Astrocyte (in vitro differentiated cells and primary cell): ENCODE measurements around the gene LMX1B. TPM values are rescaled to one million over a fixed set of nuclear protein-coding genes. Genes with fewer than 3 reads are reported as not detected.

Source experiments
- DNase-seq: peaks from one replicate; pipeline ENCODE4 v3.0.0-alpha.2; 2010; ENCODE audit warnings: low read depth
- FAIRE-seq: peaks from 2 replicates; lab custom pipeline; 2011; peaks lifted over from hg19 to GRCh38; lab: Jason Lieb, UNC
- H2AFZ ChIP-seq: 2 replicates; pipeline ENCODE4 v1.6.0; 2012; ENCODE audit warnings: low read depth, low read length, inconsistent platforms
- H3K27ac ChIP-seq: 2 replicates; pipeline ENCODE4 v1.5.1; 2011; ENCODE audit warnings: low read depth, low read length, inconsistent platforms
- H3K27me3 ChIP-seq: 2 replicates; pipeline ENCODE4 v1.6.0; 2011; ENCODE audit warnings: low read length, inconsistent platforms; ENCODE audit not compliant: insufficient read depth
- H3K36me3 ChIP-seq: 2 replicates; pipeline ENCODE4 v1.5.1; 2011; ENCODE audit warnings: low read length, inconsistent platforms; ENCODE audit not compliant: insufficient read depth
- H3K4me1 ChIP-seq: 2 replicates; pipeline ENCODE4 v1.5.1; 2011; ENCODE audit warnings: low read length, inconsistent platforms; ENCODE audit not compliant: insufficient read depth
- H3K4me2 ChIP-seq: 2 replicates; pipeline ENCODE4 v1.6.0; 2012; ENCODE audit warnings: low read length, inconsistent platforms
- H3K4me3 ChIP-seq: 2 replicates; pipeline ENCODE4 v1.5.1; 2011; ENCODE audit warnings: low read depth, mild to moderate bottlenecking, low read length, inconsistent platforms; ENCODE audit not compliant: insufficient read depth
- H3K79me2 ChIP-seq: 2 replicates; pipeline ENCODE4 v1.6.0; 2012; ENCODE audit warnings: mild to moderate bottlenecking, low read length, inconsistent platforms; ENCODE audit not compliant: insufficient read depth
- H3K9ac ChIP-seq: 2 replicates; pipeline ENCODE4 v1.6.0; 2012; ENCODE audit warnings: mild to moderate bottlenecking, low read length, inconsistent platforms
- H3K9me3 ChIP-seq: 2 replicates; pipeline ENCODE4 v1.5.1; 2012; ENCODE audit warnings: low read depth, mild to moderate bottlenecking, low read length, inconsistent platforms; ENCODE audit not compliant: insufficient read depth
- H4K20me1 ChIP-seq: 2 replicates; pipeline ENCODE4 v1.6.0; 2012; ENCODE audit warnings: low read length, inconsistent platforms; ENCODE audit not compliant: insufficient read depth
- H3K27ac Mint-ChIP-seq: one replicate; pipeline ENCODE4 v1.8.0; 2021; ENCODE audit warnings: mild to moderate bottlenecking, mixed read lengths; ENCODE audit not compliant: unreplicated experiment
- H3K27me3 Mint-ChIP-seq: one replicate; pipeline ENCODE4 v1.8.0; 2021; ENCODE audit warnings: low read depth, mixed read lengths; ENCODE audit not compliant: unreplicated experiment
- H3K36me3 Mint-ChIP-seq: one replicate; pipeline ENCODE4 v1.8.0; 2021; ENCODE audit warnings: low read depth, mixed read lengths; ENCODE audit not compliant: unreplicated experiment
- H3K4me1 Mint-ChIP-seq: one replicate; pipeline ENCODE4 v1.8.0; 2021; ENCODE audit warnings: low read depth, mixed read lengths; ENCODE audit not compliant: unreplicated experiment
- H3K4me3 Mint-ChIP-seq: one replicate; pipeline ENCODE4 v1.8.0; 2021; ENCODE audit warnings: mild to moderate bottlenecking, moderate library complexity, mixed read lengths; ENCODE audit not compliant: unreplicated experiment
- H3K9me3 Mint-ChIP-seq: one replicate; pipeline ENCODE4 v1.8.0; 2021; ENCODE audit warnings: mild to moderate bottlenecking, mixed read lengths; ENCODE audit not compliant: unreplicated experiment
- EZH2 ChIP-seq: IDR thresholded peaks from 2 replicates; pipeline ENCODE4 v1.6.1; 2012; ENCODE audit warnings: mild to moderate bottlenecking, low read length, inconsistent platforms; ENCODE audit not compliant: insufficient read depth
- total RNA-seq: library from RNA; stranded (reverse); gene quantifications from 2 replicates; pipeline ENCODE4 v1.2.1, GENCODE V29; 2021
- TF ChIP-seq, protein P1 (sequence below): IDR thresholded peaks from 2 replicates; pipeline ENCODE4 v1.5.1; 2011; ENCODE audit warnings: low read depth, mild to moderate bottlenecking, inconsistent platforms, low read length, moderate library complexity; ENCODE audit not compliant: insufficient read depth

LMX1B gene
- total RNA-seq, 1 donor from 2014 or later, result 0.45 TPM

DNA sequence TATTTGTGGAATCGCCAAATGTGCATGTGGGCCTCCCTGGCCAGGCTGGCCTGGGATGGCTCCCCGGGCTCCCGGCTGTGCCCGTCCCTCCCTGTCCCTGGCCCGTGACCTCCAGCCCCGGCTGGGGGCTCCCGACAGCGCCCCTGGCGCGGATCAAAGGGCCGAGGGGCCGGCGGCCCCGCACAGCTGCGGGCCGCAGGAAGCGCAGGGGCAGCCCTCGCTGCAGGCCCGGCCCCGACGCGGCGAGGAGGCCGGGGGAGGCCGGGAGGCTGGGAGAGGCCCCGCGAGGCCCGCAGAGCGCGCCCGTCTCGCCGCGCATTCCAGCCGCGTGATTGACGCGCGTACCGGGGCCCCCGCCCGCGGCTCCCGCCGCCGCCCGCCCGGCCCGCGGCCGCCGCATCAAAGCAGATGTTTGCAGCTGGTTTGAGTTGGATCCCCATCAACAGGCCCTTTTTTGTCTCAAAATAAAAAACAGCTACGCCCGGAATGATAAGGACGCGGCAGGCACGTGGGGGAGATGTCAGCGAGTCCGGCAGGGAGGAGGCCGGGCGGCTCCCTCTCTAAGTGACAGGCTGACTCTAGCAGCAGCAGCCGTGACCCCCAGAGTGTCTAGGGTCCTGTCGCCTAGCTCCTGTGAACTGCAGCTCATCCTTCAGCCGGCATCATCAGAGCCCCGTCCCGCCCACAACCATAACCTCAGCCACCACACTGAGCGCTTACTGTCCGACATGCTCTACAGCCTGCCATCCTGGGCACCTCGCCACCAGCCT lies 69.4 kb downstream of the LMX1B start:
- TF ChIP-seq, protein P1, sequence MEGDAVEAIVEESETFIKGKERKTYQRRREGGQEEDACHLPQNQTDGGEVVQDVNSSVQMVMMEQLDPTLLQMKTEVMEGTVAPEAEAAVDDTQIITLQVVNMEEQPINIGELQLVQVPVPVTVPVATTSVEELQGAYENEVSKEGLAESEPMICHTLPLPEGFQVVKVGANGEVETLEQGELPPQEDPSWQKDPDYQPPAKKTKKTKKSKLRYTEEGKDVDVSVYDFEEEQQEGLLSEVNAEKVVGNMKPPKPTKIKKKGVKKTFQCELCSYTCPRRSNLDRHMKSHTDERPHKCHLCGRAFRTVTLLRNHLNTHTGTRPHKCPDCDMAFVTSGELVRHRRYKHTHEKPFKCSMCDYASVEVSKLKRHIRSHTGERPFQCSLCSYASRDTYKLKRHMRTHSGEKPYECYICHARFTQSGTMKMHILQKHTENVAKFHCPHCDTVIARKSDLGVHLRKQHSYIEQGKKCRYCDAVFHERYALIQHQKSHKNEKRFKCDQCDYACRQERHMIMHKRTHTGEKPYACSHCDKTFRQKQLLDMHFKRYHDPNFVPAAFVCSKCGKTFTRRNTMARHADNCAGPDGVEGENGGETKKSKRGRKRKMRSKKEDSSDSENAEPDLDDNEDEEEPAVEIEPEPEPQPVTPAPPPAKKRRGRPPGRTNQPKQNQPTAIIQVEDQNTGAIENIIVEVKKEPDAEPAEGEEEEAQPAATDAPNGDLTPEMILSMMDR, result no peak
- peak; percentile 90 for TF ChIP-seq EZH2
- no peak for DNase-seq
- no peak overlapping the region for H3K27ac ChIP-seq
- no peak overlapping the region for H3K4me3 ChIP-seq
- peaks cover 71% of the 10 kb centered on the region for H3K27me3 Mint-ChIP-seq
- H3K9me3 ChIP-seq, result no peaks in the 10 kb centered on the region
- H3K4me3 Mint-ChIP-seq, result peak overlapping the region; percentile 12
- H4K20me1 ChIP-seq, result peaks cover 4% of the 10 kb centered on the region
- no peak overlapping the region for H2AFZ ChIP-seq
- no peaks in the 10 kb centered on the region for H3K36me3 ChIP-seq
- FAIRE-seq, result no peak
- H3K27ac Mint-ChIP-seq, result peak overlapping the region; percentile 14
- peaks cover 4% of the 10 kb centered on the region for H3K4me1 ChIP-seq
- H3K9ac ChIP-seq, result no peak overlapping the region
- peaks cover 3% of the 10 kb centered on the region for H3K9me3 Mint-ChIP-seq
- H3K79me2 ChIP-seq, result no peaks in the 10 kb centered on the region
- H3K36me3 Mint-ChIP-seq, result peaks cover 4% of the 10 kb centered on the region
- peaks cover 18% of the 10 kb centered on the region for H3K4me1 Mint-ChIP-seq
- H3K4me2 ChIP-seq, result peak overlapping the region; percentile 41
- peaks cover 58% of the 10 kb centered on the region for H3K27me3 ChIP-seq

DNA sequence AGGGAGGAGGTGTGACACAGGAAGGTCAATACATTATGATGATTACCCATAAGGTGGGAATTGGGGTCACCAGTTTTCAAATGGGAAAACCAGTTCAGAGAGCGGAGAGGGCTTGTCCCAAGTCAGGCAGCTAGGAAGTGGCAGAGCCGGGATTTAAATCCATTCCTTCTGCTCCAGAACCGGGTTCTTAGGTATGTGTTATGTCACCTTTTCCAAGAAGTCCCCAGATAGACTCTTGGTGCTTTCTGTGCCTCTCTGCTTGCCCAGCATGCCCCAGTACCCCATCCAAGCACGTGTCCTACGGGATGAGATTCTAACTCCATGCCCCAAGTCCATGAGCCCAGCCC lies 69.9 kb downstream of the LMX1B start:
- H3K4me2 ChIP-seq, result peak overlapping the region; percentile 41
- peak overlapping the region; percentile 12 for H3K4me3 Mint-ChIP-seq
- H3K27me3 ChIP-seq, result peaks cover 54% of the 10 kb centered on the region

More for the DNA sequence above, 69.9 kb downstream of the LMX1B start:
- H3K36me3 ChIP-seq, result no peaks in the 10 kb centered on the region
- H2AFZ ChIP-seq, result no peak overlapping the region
- no peaks in the 10 kb centered on the region for H3K9me3 ChIP-seq
- Mint-ChIP-seq H3K9me3 (peaks cover 3% of the 10 kb centered on the region), H3K36me3 (peaks cover 4% of the 10 kb centered on the region), H3K27ac (peak overlapping the region; percentile 14), H3K4me1 (peaks cover 18% of the 10 kb centered on the region), H3K27me3 (peaks cover 74% of the 10 kb centered on the region)
- peaks cover 4% of the 10 kb centered on the region for H4K20me1 ChIP-seq
- no peak for TF ChIP-seq EZH2
- TF ChIP-seq, protein P1, result no peak
- no peak overlapping the region for H3K9ac ChIP-seq
- no peak for DNase-seq
- H3K27ac ChIP-seq, result no peak overlapping the region
- H3K4me1 ChIP-seq, result peaks cover 4% of the 10 kb centered on the region
- H3K79me2 ChIP-seq, result no peaks in the 10 kb centered on the region
- no peak overlapping the region for H3K4me3 ChIP-seq
- FAIRE-seq, result no peak
